CD14-positive monocyte (primary cell): ENCODE measurements around the gene NKX1-2. TPM values are rescaled to one million over a fixed set of nuclear protein-coding genes. Genes with fewer than 3 reads are reported as not detected.

Experiments
- DNase-seq, 3 donors: peaks; one replicate each; pipeline ENCODE4 v3.0.0-alpha.2; 2011 to 2022
- H2AFZ ChIP-seq: 2 replicates; pipeline ENCODE4 v1.6.0; 2012; ENCODE audit warnings: mild to moderate bottlenecking, low read depth, low read length, inconsistent platforms; ENCODE audit not compliant: insufficient read depth, poor library complexity, severe bottlenecking
- H3K27ac ChIP-seq, 2 donors: 1 replicate in 1 of 2; 2 replicates in 1 of 2; pipeline ENCODE4 v1.5.1; 2012 to 2013; ENCODE audit warnings: low read length in 2 of 2, control low read depth in 1 of 2, inconsistent platforms in 1 of 2, low read depth in 1 of 2, mild to moderate bottlenecking in 1 of 2
- H3K27me3 ChIP-seq, 2 donors: one replicate each; pipeline versions ENCODE4 v1.6.0 to v1.6.1; 2011 to 2013; ENCODE audit warnings: low read length in 2 of 2; ENCODE audit not compliant: control insufficient read depth in 2 of 2, insufficient read depth in 2 of 2
- H3K36me3 ChIP-seq, 2 donors: replicated peaks in 1 of 2; 1 replicate in 1 of 2; 2 replicates in 1 of 2; pipeline versions ENCODE4 v1.5.1 to v1.6.1; 2012 to 2013; ENCODE audit warnings: low read length in 2 of 2, control low read depth in 1 of 2, inconsistent platforms in 1 of 2, mild to moderate bottlenecking in 1 of 2; ENCODE audit not compliant: insufficient read depth in 2 of 2, control insufficient read depth in 1 of 2
- H3K4me1 ChIP-seq, 2 donors: 1 replicate in 1 of 2; 2 replicates in 1 of 2; pipeline versions ENCODE4 v1.5.1 to v1.6.1; 2012 to 2013; ENCODE audit warnings: low read length in 2 of 2, control low read depth in 1 of 2, inconsistent platforms in 1 of 2, mild to moderate bottlenecking in 1 of 2, moderate library complexity in 1 of 2; ENCODE audit not compliant: insufficient read depth in 2 of 2, control insufficient read depth in 1 of 2
- H3K4me2 ChIP-seq: replicated peaks from 2 replicates; pipeline ENCODE3; 2012; ENCODE audit warnings: low read length, moderate library complexity, mild to moderate bottlenecking; ENCODE audit not compliant: poor library complexity, severe bottlenecking; ENCODE audit errors: extremely low read depth
- H3K4me3 ChIP-seq, 3 experiments: fragments of 200-600 bp in 1 of 3; sonication (generic) in 1 of 3; replicated peaks in 1 of 3; 1 replicate in 2 of 3; 2 replicates in 1 of 3; pipeline ENCODE4 v1.5.1; 2011 to 2013; ENCODE audit warnings: low read length in 3 of 3, mild to moderate bottlenecking in 3 of 3, control low read depth in 2 of 3, low read depth in 2 of 3, inconsistent platforms in 1 of 3, moderate library complexity in 1 of 3
- H3K79me2 ChIP-seq: 2 replicates; pipeline ENCODE4 v1.6.0; 2012; ENCODE audit warnings: mild to moderate bottlenecking, control low read depth, inconsistent platforms, low read length, moderate library complexity; ENCODE audit not compliant: insufficient read depth
- H3K9ac ChIP-seq: 2 replicates; pipeline ENCODE4 v1.6.0; 2017; ENCODE audit warnings: low read length, mild to moderate bottlenecking; ENCODE audit not compliant: insufficient read depth, poor library complexity, severe bottlenecking
- H3K9me3 ChIP-seq, 2 donors: replicated peaks in 1 of 2; 1 replicate in 1 of 2; 2 replicates in 1 of 2; pipeline versions ENCODE4 v1.5.1 to v1.6.1; 2012 to 2013; ENCODE audit warnings: low read length in 2 of 2, control low read depth in 1 of 2; ENCODE audit not compliant: control insufficient read depth in 1 of 2, insufficient read depth in 1 of 2
- H4K20me1 ChIP-seq: 2 replicates; pipeline ENCODE4 v1.6.0; 2012; ENCODE audit warnings: mild to moderate bottlenecking, low read length, control low read depth, moderate library complexity; ENCODE audit not compliant: insufficient read depth
- H3K27ac Mint-ChIP-seq, 7 donors: one replicate each; pipeline ENCODE4 v1.8.0; 2020; ENCODE audit warnings: mild to moderate bottlenecking in 7 of 7, mixed read lengths in 7 of 7, moderate library complexity in 6 of 7, inconsistent platforms in 2 of 7
- H3K27me3 Mint-ChIP-seq, 3 donors: one replicate each; pipeline ENCODE4 v1.8.0; 2021 to 2022; ENCODE audit warnings: low read depth in 3 of 3, mild to moderate bottlenecking in 3 of 3, mixed read lengths in 3 of 3, moderate library complexity in 3 of 3, inconsistent platforms in 1 of 3
- H3K36me3 Mint-ChIP-seq, 2 donors: one replicate each; pipeline ENCODE4 v1.8.0; 2020; ENCODE audit warnings: mixed read lengths in 2 of 2, inconsistent platforms in 1 of 2, mild to moderate bottlenecking in 1 of 2
- H3K4me1 Mint-ChIP-seq: one replicate; pipeline ENCODE4 v1.8.0; 2020; ENCODE audit warnings: mild to moderate bottlenecking, mixed read lengths
- H3K4me3 Mint-ChIP-seq, 2 donors: one replicate each; pipeline ENCODE4 v1.8.0; 2020; ENCODE audit warnings: mild to moderate bottlenecking in 2 of 2, mixed read lengths in 2 of 2, moderate library complexity in 1 of 2
- H3K9me3 Mint-ChIP-seq, 7 donors: one replicate each; pipeline ENCODE4 v1.8.0; 2020 to 2022; ENCODE audit warnings: mixed read lengths in 7 of 7, mild to moderate bottlenecking in 6 of 7, moderate library complexity in 6 of 7, inconsistent platforms in 2 of 7
- CTCF ChIP-seq: fragments of 200-600 bp; IDR thresholded peaks from one replicate; pipeline ENCODE4 v1.8.0; 2022; ENCODE audit warnings: antibody characterized with exemption, mild to moderate bottlenecking
- WGBS: methylation state at CpG from one replicate; pipeline ENCODE4 v1.1.5; 2013; ENCODE audit warnings: missing lambda C conversion rate; ENCODE audit not compliant: insufficient coverage; 5-methylcytosine and 5-hydroxymethylcytosine counted together
- intact Hi-C, 2 donors: fragments of 100-400 bp; cut with micrococcal nuclease; formaldehyde crosslinking; loops; one replicate each; pipeline versions ENCODE4 v1.15.0 to v1.15.1; 2023
- polyA plus RNA-seq, 3 donors: library from polyadenylated mRNA; depleted of rRNA in 1 of 3; unstranded in 2 of 3; stranded (reverse) in 1 of 3; fragments of 300-500 nt in 2 of 3; fragments of >200 nt in 1 of 3; fragmentation: Illumina TruSeq in 2 of 3; gene quantifications; 1 replicate in 2 of 3; 2 replicates in 1 of 3; pipeline ENCODE4 v1.2.3, GENCODE V29; 2012 to 2021

Gene NKX1-2
- polyA plus RNA-seq, 3 donors = not detected

DNA sequence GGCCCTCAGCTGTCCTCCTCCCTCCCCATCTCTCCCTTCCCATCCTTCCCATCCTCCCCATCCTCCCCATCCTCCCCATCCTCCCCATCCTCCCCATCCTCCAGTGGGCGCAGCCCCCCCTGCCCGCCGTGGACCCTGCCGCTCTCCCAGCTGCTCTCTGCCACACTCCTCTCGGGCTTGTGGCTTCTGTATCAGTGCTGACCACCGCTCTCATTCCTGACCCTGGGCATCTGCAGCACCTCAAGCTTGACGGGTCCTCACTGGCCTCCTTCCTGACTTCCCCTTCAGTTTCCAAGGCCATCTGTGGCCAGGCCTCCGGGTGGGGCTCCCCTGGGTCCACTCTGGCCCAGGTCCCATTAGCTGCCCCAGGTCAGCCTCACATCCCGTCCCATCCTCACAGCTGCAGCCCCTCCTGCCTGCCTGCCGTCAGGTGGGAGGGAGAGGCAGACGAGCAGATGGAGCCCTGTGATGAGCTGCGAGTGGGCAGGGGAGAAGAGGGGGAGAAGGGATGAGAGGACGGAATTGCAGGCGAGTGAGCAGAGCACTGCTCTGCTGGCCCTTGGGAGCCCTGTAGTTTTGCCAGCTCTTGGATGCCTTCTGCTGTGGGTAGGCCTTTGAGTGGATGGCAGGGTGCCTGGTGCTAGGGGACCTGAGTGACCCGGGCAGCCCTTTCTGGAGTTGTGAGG lies 47.5 kb upstream of the NKX1-2 start:
- no peak for DNase-seq
- H3K4me1 Mint-ChIP-seq = peaks cover 22% of the 10 kb centered on the region
- Histone ChIP-seq H3K79me2 (no peaks in the 10 kb centered on the region), H3K27ac (no peak overlapping the region), H3K4me1 (peaks cover 12 to 17% of the 10 kb centered on the region in 2 donors), H3K36me3 (no peaks in the 10 kb centered on the region), H3K9me3 (no peaks in the 10 kb centered on the region), H3K4me3 (no peak overlapping the region), H2AFZ (no peak overlapping the region), H3K9ac (no peak overlapping the region), H3K27me3 (no peaks in the 10 kb centered on the region), H3K4me2 (no peak overlapping the region), H4K20me1 (no peaks in the 10 kb centered on the region)
- intact Hi-C loops = no loop called here
- H3K36me3 Mint-ChIP-seq = peaks cover 22 to 36% of the 10 kb centered on the region in 2 donors
- no peaks in the 10 kb centered on the region for H3K27me3 Mint-ChIP-seq
- H3K9me3 Mint-ChIP-seq = peaks cover 5 to 8% (median 7%) of the 10 kb centered on the region in 7 donors
- no peak for TF ChIP-seq CTCF
- peak overlapping the region in 1 of 7 donors; percentile 40 for H3K27ac Mint-ChIP-seq
- H3K4me3 Mint-ChIP-seq = no peak overlapping the region
- WGBS = 97% methylated on average over 7 of the region's 15 CpGs

DNA sequence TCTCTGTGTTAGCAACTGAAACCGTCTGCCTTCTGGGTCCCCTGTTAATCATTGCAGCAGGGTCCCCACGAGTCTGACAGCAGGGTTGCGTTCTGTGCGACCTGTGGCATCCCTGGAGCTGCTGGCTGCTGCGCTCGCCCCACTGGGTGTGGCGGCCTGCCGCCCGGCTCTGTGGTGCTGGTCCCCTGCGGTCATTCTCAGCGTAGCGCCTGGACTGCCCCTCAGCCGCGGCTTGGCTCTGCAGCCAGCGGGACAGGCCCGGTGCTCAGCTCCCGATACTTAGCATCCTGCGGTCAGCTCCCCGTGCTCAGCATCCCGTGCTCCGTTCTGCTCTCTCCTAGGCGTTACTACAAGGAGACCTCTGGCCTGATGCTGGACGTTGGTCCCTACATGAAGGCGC lies 46.8 kb upstream of the NKX1-2 start:
- WGBS = over 99% methylated on average over 22 of the region's 24 CpGs
- intact Hi-C loops = no loop called here
- no peak for TF ChIP-seq CTCF
- Mint-ChIP-seq H3K36me3 (peaks cover 24 to 28% of the 10 kb centered on the region in 2 donors), H3K4me3 (no peak overlapping the region), H3K27ac (no peak overlapping the region), H3K9me3 (peaks cover 5 to 8% (median 7%) of the 10 kb centered on the region in 7 donors), H3K27me3 (no peaks in the 10 kb centered on the region), H3K4me1 (peaks cover 22% of the 10 kb centered on the region)
- no peaks in the 10 kb centered on the region for H3K79me2 ChIP-seq
- no peaks in the 10 kb centered on the region for H4K20me1 ChIP-seq
- no peak for DNase-seq
- H3K27ac ChIP-seq = no peak overlapping the region
- peaks cover 12 to 17% of the 10 kb centered on the region in 2 donors for H3K4me1 ChIP-seq
- H3K27me3 ChIP-seq = no peaks in the 10 kb centered on the region
- no peak overlapping the region for H3K4me2 ChIP-seq
- H3K9me3 ChIP-seq = no peaks in the 10 kb centered on the region
- no peak overlapping the region for H3K4me3 ChIP-seq
- no peak overlapping the region for H3K9ac ChIP-seq
- no peak overlapping the region for H2AFZ ChIP-seq
- no peaks in the 10 kb centered on the region for H3K36me3 ChIP-seq
